Mucosa of descending colon (tissue), 3 donors: ENCODE measurements around the gene PID1. TPM values are rescaled to one million over a fixed set of nuclear protein-coding genes. Genes with fewer than 3 reads are reported as not detected.

Experiments used
- ATAC-seq: fragments of 200-7000 bp; cut with Tn5 transposase; one replicate; pipeline ENCODE4 v1.9.1; 2020; ENCODE audit warnings: mild to moderate bottlenecking, moderate library complexity
- DNase-seq, 3 donors: peaks; one replicate each; pipeline ENCODE4 v3.0.0-alpha.2; 2020
- H3K36me3 ChIP-seq: fragments of 200-600 bp; one replicate; pipeline ENCODE4 v1.8.0; 2021; ENCODE audit warnings: low read depth, mild to moderate bottlenecking
- H3K4me1 ChIP-seq: fragments of 200-600 bp; one replicate; pipeline ENCODE4 v1.8.0; 2021; ENCODE audit warnings: low read depth, mild to moderate bottlenecking
- H3K4me3 ChIP-seq: fragments of 200-600 bp; one replicate; pipeline ENCODE4 v1.8.0; 2021; ENCODE audit warnings: mild to moderate bottlenecking
- H3K9me3 ChIP-seq: fragments of 200-600 bp; one replicate; pipeline ENCODE4 v1.8.0; 2021; ENCODE audit warnings: mild to moderate bottlenecking
- intact Hi-C, 2 donors: fragments of 100-400 bp; cut with DNase I in 1 of 2; cut with micrococcal nuclease in 1 of 2; formaldehyde crosslinking; loops; one replicate each; pipeline versions ENCODE4 v1.11.0 to v1.11.1; 2022; cut with DNase I, micrococcal nuclease
- total RNA-seq, 3 donors: library from RNA; stranded (reverse); fragmentation: NEBNext Ultra II Directional in 2 of 3; extraction: Animal tissue kit (Norgen Biotek cat#: 25700) in 2 of 3; gene quantifications; one replicate each; pipeline versions ENCODE4 v1.2.1 to v1.2.4, GENCODE V29; 2021 to 2023
- TF ChIP-seq, protein P1 (sequence below): fragments of 200-600 bp; IDR thresholded peaks from one replicate; pipeline ENCODE4 v1.8.0; 2022; ENCODE audit warnings: antibody characterized with exemption, mild to moderate bottlenecking
- donor health status: DM: no; HTN: no; CAD: no; lungs with moderate emphysema.
- donor health status: DM: no; HTN: no; CAD: no.
- donor health status: DM: no; HTN: yes; CAD: no.

Gene PID1
- total RNA-seq, 3 donors from 2014 or later: 49.3 to 60.8 (median 52.5) TPM

GRCh38 chr2:229137066-229137465 is 134.0 kb downstream of the PID1 start:
- DNase-seq (no peak), ATAC-seq (no peak)
- intact Hi-C loops: no loop called here
- H3K9me3 ChIP-seq: no peaks in the 10 kb centered on the region
- no peak overlapping the region for H3K4me3 ChIP-seq
- no peaks in the 10 kb centered on the region for H3K36me3 ChIP-seq
- TF ChIP-seq, protein P1, sequence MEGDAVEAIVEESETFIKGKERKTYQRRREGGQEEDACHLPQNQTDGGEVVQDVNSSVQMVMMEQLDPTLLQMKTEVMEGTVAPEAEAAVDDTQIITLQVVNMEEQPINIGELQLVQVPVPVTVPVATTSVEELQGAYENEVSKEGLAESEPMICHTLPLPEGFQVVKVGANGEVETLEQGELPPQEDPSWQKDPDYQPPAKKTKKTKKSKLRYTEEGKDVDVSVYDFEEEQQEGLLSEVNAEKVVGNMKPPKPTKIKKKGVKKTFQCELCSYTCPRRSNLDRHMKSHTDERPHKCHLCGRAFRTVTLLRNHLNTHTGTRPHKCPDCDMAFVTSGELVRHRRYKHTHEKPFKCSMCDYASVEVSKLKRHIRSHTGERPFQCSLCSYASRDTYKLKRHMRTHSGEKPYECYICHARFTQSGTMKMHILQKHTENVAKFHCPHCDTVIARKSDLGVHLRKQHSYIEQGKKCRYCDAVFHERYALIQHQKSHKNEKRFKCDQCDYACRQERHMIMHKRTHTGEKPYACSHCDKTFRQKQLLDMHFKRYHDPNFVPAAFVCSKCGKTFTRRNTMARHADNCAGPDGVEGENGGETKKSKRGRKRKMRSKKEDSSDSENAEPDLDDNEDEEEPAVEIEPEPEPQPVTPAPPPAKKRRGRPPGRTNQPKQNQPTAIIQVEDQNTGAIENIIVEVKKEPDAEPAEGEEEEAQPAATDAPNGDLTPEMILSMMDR: no peak
- H3K4me1 ChIP-seq: no peaks in the 10 kb centered on the region

GRCh38 chr2:229133155-229133772 is 137.8 kb downstream of the PID1 start:
- no peaks in the 10 kb centered on the region for H3K4me1 ChIP-seq
- no peak overlapping the region for H3K4me3 ChIP-seq
- TF ChIP-seq, protein P1: peak; percentile 17
- intact Hi-C loops: loop anchor here in 1 of 2 donors (5.0 kb wide), 1 partner anchor 139 kb away; the partner anchor contains the start of gene PID1
- ATAC-seq: peak; percentile 49
- DNase-seq: peak in 1 of 3 donors; percentile 69
- H3K36me3 ChIP-seq: no peaks in the 10 kb centered on the region
- no peaks in the 10 kb centered on the region for H3K9me3 ChIP-seq

DNA sequence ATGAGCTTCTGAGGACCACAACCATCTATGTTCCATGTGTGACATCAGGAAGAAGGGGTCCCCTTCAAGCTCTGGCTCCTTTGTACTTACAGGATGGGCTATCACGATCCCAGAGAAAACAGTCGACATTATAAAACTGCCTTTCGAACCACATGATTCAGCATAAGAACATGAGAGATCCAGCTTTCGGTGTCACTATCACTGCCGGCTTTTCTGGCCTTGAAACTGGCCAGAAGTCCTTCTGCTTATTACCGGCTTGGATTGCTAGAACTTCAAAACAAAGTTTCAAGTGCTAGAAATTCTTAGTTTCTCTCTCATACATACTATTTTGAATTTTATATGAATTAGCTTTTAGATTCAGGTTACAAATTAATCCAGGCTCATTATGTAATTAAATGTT is 138.9 kb downstream of the PID1 start:
- DNase-seq (no peak), ATAC-seq (no peak)
- intact Hi-C loops: loop anchor here in 1 of 2 donors (5.0 kb wide), 1 partner anchor 140 kb away; the partner anchor contains the start of gene PID1
- Histone ChIP-seq H3K4me3 (no peak overlapping the region), H3K36me3 (no peaks in the 10 kb centered on the region), H3K9me3 (no peaks in the 10 kb centered on the region), H3K4me1 (no peaks in the 10 kb centered on the region)
- TF ChIP-seq, protein P1: no peak

- H3K4me1 ChIP-seq: no peaks in the 10 kb centered on the region
- no peak overlapping the region for H3K4me3 ChIP-seq
- no peaks in the 10 kb centered on the region for H3K36me3 ChIP-seq
- intact Hi-C loops: loop anchor here in 1 of 2 donors (5.0 kb wide), 1 partner anchor 142 kb away; the partner anchor contains the start of gene PID1
- TF ChIP-seq, protein P1: no peak
- DNase-seq (no peak), ATAC-seq (peak; percentile 10)
- no peaks in the 10 kb centered on the region for H3K9me3 ChIP-seq
Measured at GRCh38 chr2:229130522-229130921, 140.6 kb downstream of the PID1 start.

GRCh38 chr2:229129738-229130371 is 141.2 kb downstream of the PID1 start:
- Histone ChIP-seq H3K36me3 (no peaks in the 10 kb centered on the region), H3K4me1 (no peaks in the 10 kb centered on the region), H3K9me3 (no peaks in the 10 kb centered on the region), H3K4me3 (no peak overlapping the region)
- peak; percentile 92 for ATAC-seq
- TF ChIP-seq, protein P1: no peak
- intact Hi-C loops: loop anchor here in 1 of 2 donors (5.0 kb wide), 2 partner anchors 142 to 457 kb away; partner anchors contain the start of gene PID1
- peak; percentile 55 to 65 (median 60) for DNase-seq
